GM21717 (cell line): ENCODE results near the gene PSG2.
"Not testable (repeated sequence)": the region's sequence is repeated elsewhere in the genome, so short reads cannot be mapped to it uniquely, and the experiment has no call there.

Experiments used
- ATAC-seq: cut with Tn5 transposase; IDR thresholded peaks from one replicate; pipeline ENCODE4 v1.9.1; 2021; ENCODE audit warnings: mild to moderate bottlenecking, moderate library complexity; ENCODE audit not compliant: unreplicated experiment

Gene PSG2

DNA sequence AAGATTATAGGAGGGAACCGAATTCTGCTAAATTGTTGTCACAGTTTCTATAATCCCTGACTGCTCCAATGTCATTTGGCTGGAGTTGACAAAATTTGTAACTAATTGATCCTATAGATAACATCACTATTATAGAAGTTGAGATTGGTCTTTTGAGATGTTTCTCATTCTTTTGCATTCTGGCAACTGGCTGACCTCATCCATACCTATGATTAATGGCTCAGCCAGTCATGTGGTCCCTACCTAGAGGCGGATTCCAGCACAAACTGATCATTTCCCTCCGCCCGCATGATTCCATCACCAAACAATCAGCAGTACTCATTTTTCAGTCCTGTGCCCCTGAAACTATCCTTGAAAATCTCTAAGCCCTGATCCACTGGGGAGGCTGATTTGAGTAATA lies 4.2 kb downstream of the PSG2 start:
- no peak for ATAC-seq

DNA sequence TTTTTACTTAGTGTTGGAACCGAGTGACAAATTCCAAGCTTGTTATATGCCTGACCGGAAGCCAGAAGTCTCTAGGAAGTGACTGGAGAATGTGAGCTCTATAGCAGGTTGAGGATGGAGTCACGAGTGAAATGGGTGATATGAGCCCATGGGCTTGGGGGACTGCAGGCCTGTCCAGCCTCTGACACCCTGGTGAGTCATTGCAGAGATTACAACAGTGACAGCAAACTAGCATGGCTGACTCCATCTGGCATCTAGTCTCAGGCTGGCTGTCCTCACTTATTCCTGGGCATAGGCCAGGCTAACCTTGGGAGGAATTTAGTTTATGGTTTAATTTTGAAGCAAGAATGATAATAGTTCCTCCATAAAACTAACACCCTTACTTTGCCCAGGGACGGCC lies 4.6 kb downstream of the PSG2 start:
- not testable (repeated sequence) for ATAC-seq

DNA sequence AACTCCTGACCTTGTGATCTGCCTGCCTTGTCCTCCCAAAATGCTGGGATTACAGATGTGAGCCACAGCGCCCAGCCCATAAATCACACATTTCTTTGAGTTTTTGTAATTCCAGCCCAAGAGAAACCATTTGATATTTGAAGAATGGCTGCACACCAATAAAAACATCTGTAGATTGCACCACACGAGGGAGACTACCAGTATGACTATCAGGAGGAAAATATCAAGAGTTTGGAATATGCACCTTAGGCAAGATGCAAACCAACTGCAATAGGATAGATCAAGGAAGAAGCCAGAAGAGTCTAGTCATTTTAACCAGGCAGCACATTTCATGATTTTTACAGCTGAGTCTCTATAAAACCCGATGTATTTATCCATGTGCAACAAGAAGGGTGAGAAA lies 20.1 kb downstream of the PSG2 start:
- not testable (repeated sequence) for ATAC-seq

DNA sequence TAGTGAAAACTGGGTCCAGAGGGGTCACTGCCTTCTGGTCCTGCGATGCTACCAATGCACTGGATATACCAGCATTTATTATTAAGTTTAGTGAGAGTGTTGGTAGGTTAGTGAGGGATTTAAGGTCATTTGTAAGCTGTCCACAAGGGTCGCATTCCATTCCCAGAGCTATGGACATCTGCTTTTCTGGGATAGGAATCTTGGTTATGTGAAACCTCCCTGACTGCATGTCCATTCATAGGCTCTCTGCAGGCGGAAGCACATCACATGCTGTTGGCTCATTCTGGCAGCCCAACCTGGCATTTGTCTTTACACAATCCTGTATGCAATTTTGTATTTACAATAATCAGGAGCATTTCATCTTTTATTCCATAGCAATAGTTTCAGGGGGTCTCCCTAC lies 21.2 kb downstream of the PSG2 start:
- not testable (repeated sequence) for ATAC-seq

DNA sequence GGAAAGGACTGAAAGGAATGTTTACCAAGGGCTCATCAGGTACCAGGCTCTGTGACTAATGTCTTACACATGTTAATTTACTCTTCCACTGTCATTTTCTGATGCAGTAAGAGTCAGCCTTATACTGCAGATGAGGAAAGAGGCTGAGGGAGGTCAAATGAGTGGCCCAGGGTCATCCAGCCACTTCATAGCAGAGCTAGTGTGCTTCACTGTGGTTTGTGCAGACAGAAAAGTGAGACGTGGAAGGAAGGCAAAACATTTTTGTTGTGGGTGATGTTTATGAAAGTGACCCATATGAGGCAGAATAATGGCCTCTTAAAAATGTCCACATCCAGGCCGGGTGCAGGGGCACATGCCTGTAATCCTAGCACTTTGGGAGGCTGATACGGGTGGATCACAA lies 22.2 kb downstream of the PSG2 start:
- not testable (repeated sequence) for ATAC-seq

DNA sequence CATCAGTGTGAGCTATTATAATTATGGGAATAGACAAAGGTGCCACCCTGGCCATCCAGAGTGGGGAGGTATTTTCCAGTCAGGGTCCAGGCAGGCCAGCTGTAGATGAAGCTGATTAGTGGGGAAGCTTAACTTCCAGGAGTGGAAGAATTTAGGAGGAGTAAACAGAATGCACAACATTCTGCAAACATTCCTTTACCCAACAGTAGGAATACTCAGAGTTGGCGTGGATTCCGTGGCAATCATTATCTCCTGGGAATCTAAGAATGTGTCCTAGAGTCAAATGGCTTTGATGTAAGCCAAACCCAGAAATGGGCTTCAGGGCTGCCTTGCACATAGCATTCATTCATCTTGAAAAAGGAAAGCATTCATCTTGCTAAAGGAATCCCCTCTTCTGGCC lies 23.0 kb downstream of the PSG2 start:
- ATAC-seq, result not testable (repeated sequence)

GRCh38 chr19:43058440-43058839 lies 24.1 kb downstream of the PSG2 start:
- not testable (repeated sequence) for ATAC-seq

DNA sequence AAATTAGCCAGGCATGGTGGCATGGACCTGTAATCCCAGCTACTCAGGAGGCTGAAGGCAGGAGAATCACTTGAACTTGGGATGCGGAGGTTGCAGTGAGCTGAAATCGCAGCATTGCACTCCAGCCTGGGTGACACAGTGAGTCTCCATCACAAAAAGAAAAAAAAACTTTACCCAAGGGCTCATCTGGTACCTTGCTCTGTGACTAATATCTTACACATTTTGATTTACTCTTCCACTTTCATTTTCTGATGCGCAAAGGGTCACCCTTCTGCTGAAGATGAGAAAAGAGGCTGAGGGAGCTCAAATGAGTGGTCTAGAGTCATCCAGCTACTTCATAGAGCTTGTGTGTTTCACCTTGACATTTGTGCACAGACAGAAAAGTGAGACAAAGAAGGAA lies 34.5 kb downstream of the PSG2 start:
- ATAC-seq, result not testable (repeated sequence)

DNA sequence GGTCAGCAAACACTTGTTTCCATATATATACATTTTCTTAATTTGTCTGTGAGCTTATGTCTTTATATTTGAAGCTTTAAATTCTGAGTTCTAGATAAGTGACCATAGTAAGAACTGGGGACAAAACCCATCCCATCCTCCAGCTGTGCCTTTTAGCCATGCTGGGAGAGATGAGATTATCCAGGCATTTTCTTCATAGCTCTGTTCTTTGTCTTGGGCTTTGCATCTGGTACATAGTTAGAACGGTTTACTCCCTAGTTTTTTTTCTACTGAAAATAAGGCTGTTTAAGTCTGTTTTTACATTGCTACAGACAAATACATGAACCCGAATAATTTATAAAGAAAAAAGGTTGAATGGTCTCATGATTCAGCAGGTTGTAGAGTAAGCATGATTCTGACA lies 35.9 kb downstream of the PSG2 start:
- ATAC-seq, result not testable (repeated sequence)

DNA sequence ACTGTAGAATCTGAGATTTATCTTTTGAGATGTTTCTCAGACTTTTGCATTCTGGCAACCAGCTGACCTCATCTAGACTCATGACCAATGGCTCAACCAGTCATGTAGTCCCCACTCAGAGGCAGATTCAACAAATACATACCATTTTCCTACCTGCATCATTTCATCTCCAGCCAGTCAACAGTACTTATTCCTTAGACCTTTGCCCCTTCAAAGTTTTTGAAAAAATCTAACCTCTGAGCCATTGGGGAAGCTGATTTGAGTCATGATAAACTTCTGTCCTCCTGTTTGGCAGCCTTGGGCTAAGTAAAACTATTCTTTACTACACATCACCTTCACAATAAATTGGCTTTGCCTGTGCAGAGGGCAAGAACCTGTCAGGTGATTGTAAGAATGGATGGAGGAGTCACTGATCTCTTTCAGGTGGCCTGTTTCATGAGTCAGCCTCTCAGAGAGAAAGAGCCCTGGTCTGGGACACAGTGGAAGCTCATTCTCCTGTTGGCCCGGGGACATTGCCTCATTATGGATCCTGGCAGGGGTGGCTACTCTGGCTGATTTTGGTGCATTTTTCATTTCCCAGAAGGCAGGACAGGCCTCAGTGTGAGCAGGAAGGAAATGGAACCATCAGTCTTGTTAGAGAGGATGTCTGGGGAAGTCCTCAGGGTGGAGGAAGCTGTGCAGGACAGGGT lies 38.9 kb downstream of the PSG2 start:
- not testable (repeated sequence) for ATAC-seq

GRCh38 chr19:43031645-43032044 lies 50.9 kb downstream of the PSG2 start:
- ATAC-seq, result not testable (repeated sequence)

DNA sequence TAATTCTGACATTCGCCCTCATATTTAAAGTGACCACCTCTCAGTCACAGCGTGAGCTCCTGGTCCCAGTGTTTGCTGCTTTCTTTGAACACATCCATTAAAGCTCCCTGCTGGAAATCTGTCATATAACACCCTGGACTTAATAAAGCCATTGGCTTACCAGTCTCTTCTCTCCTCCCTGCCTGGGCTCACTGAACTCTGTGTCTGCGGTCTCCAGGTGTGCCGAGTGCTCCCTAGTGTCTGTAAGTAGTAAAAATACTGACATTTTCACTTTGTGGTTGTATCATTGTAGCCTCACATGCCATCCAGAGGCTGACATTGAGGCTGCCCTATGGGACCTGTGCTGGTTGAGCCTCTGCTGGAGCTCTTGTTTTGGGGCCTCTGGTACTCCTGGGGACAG lies 53.6 kb downstream of the PSG2 start:
- ATAC-seq, result no peak

DNA sequence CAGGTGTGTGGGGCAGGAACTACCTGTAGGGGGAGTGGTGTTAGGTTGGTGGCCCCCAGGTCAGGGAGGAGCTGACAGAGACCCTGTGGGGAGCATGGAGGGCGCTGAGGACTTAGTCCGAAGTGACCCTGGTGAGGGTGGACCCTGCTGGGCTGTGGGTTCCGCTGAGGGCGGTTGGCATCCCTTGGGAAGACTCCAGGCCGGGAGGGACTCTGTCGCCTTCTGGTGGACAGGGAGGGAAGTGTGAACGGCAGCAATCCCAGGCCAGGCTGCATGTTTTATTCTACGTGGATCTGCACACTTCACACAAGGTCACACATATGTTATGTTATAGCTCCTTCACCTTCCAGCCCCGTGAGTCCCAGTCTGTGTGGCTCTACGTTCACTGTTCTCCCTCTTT lies 54.5 kb downstream of the PSG2 start:
- ATAC-seq, result not testable (repeated sequence)

DNA sequence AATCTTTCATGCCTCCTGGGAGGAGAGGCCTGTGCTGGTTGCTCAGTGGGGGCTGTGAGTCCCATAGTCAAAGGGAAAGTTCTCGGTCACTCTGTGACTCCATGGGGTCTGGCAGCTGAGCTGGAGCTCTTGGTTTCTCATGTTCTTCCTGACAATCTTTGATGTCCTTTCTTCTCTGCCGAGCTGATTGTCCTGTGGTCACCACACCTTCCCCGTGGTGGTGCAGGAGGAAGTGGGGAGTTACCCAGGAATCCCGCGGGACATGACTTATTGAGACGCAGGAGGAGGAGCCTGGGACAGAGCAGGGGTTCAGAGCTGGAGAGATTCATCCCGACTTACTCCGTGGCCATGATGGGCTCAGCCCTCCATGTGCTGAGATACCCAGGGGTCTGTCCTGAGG lies 55.4 kb downstream of the PSG2 start:
- not testable (repeated sequence) for ATAC-seq

- ATAC-seq, result not testable (repeated sequence)
Measured at GRCh38 chr19:43026369-43026768, 56.1 kb downstream of the PSG2 start, which contains the start of gene PSG11. Gene PSG11 (minus strand): TSS chr19:43026469. CDS start chr19:43026372, 97 bp downstream.

GRCh38 chr19:43022098-43022497 lies 60.4 kb downstream of the PSG2 start:
- ATAC-seq, result not testable (repeated sequence)

DNA sequence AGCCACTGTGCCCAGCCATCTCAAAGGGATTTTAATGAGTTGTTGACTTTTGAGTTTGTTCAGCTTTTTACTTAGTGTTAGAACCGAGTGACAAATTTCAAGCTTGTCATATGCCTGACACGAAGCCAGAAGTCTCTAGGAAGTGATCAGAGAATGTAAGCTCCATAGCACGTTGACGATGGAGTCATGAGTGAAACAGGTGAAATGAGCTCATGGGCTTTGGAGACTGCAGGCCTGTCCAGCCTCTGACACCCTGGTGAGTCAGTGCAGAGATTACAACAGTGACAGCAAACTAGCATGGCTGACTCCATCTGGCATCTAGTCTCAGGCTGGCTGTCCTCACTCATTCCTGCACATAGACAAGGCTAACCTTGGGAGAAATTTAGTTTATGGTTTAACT lies 60.9 kb downstream of the PSG2 start:
- ATAC-seq, result not testable (repeated sequence)

DNA sequence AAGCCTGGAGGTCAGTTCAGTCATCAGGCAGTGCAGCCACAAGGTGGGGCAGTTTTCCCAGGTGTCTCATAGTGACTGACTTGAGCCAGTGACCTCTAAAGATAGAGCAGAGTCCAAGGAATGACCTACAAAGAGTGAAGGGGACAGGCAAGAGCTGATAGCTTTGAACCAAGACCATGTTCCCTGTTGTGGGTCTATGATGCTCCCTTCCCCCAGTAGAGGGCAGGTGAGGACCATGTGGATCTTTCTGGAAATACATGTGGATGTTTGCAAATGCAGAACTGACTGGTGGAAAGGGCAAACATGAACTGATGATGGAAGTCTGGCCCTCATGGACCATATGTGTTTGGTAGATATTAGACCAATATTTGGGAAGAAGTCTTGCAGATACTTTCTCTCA lies 62.9 kb downstream of the PSG2 start:
- ATAC-seq, result not testable (repeated sequence)
